Measurements from ENCODE around the gene PTPRT. TPM values are rescaled to one million over a fixed set of nuclear protein-coding genes. Genes with fewer than 3 reads are reported as not detected.

Gene PTPRT
- total RNA-seq, 1 experiment from 2014 or later = 0.13 TPM

- no peaks in the 10 kb centered on the region for H3K4me1 ChIP-seq (ENCODE audit: insufficient read depth, low read length)
- no peak overlapping the region for H3K56ac ChIP-seq (ENCODE audit: insufficient read length, low read depth, low read length)
- H3K79me1 ChIP-seq (ENCODE audit: insufficient read depth, low read depth, low read length, poor library complexity, severe bottlenecking) = no peaks in the 10 kb centered on the region
- H3K9me3 ChIP-seq (ENCODE audit: control insufficient read depth, low read depth, low read length) = no peaks in the 10 kb centered on the region
- peaks cover 93% of the 10 kb centered on the region for H3K27me3 Mint-ChIP-seq (ENCODE audit: low read depth)
- no peak overlapping the region for H3K14ac ChIP-seq (ENCODE audit: insufficient read depth, low read length)
- H3K36me3 Mint-ChIP-seq (ENCODE audit: insufficient read depth in 1 of 3, low read depth in 3 of 3) = no peaks in the 10 kb centered on the region
- H3K9me3 Mint-ChIP-seq = no peaks in the 10 kb centered on the region; a peak in 1 of 5 replicates
- H3K79me2 ChIP-seq (ENCODE audit: insufficient read depth, low read length) = no peaks in the 10 kb centered on the region
- H3K9ac ChIP-seq (ENCODE audit: extremely low read depth, insufficient read length, low read length) = no peak overlapping the region
- peaks cover 8% of the 10 kb centered on the region for H3K23me2 ChIP-seq (ENCODE audit: insufficient read length, low read depth, low read length, poor library complexity, severe bottlenecking)
- peaks cover 16% of the 10 kb centered on the region; the same call in 1 of the 2 replicates for H3K27me3 ChIP-seq (ENCODE audit: insufficient read depth, low read length)
- no peak overlapping the region for H3K18ac ChIP-seq (ENCODE audit: insufficient read length, low read depth, low read length)
- TF ChIP-seq CTCF (conservative IDR thresholded peaks at IDR 0.05) = no peak
- no peak overlapping the region for H2BK15ac ChIP-seq (ENCODE audit: low read depth, low read length)
- H3K27ac ChIP-seq (ENCODE audit: insufficient read length, low read depth, low read length) = no peak overlapping the region
- no peak overlapping the region for H2AFZ ChIP-seq (ENCODE audit: low read length)
- no peak overlapping the region for H3K23ac ChIP-seq (ENCODE audit: insufficient read length, low read depth, low read length)
- no peak overlapping the region for H2AK5ac ChIP-seq (ENCODE audit: insufficient read length, low read length)
- H2BK120ac ChIP-seq (ENCODE audit: low read depth, low read length, poor library complexity, severe bottlenecking) = no peak overlapping the region
- H4K5ac ChIP-seq (ENCODE audit: insufficient read length, low read depth, low read length) = no peak overlapping the region
- no peak overlapping the region; a peak in 1 of 5 replicates for H3K4me3 Mint-ChIP-seq
- H2BK12ac ChIP-seq (ENCODE audit: insufficient read length, low read depth, low read length) = no peak overlapping the region
- peaks cover 14 to 25% of the 10 kb centered on the region in 2 experiments for H3K4me1 Mint-ChIP-seq
- no peak overlapping the region for H3K4ac ChIP-seq (ENCODE audit: low read depth, low read length)
- no peak overlapping the region for H2BK20ac ChIP-seq (ENCODE audit: low read depth, low read length, poor library complexity, severe bottlenecking)
- no peaks in the 10 kb centered on the region for H4K20me1 ChIP-seq (ENCODE audit: control insufficient read depth, insufficient read depth, insufficient read length)
- WGBS (ENCODE audit: extremely low coverage, insufficient read length, low lambda C conversion rate) = no CpG with 5 or more reads among the region's 9 CpGs
- H4K8ac ChIP-seq (replicated peaks; ENCODE audit: insufficient read length, low read depth, low read length) = no peak overlapping the region
- no peak overlapping the region for H3T11ph ChIP-seq (ENCODE audit: low read length)
- H4K91ac ChIP-seq (ENCODE audit: insufficient read length, low read depth, low read length) = no peak overlapping the region
- H3K4me2 ChIP-seq (ENCODE audit: insufficient read depth, insufficient read length, low read length) = no peak overlapping the region
- no peak overlapping the region for H2BK5ac ChIP-seq (ENCODE audit: insufficient read length, low read length)
- no peak for DNase-seq
- H3K27ac Mint-ChIP-seq = no peak overlapping the region
These were observed 4.4 kb upstream of the PTPRT start for GRCh38 chr20:43194137-43194536.
